Heart left ventricle (tissue), 13 donors: ENCODE results near the gene CMTR2.

Source experiments
- CTCF ChIP-seq, 12 donors: fragments of 200-600 bp; sonication (generic) in 4 of 12; IDR thresholded peaks; one replicate each; pipeline versions ENCODE4 v1.5.0 to v1.8.0; 2018 to 2022; ENCODE audit warnings: antibody characterized with exemption in 12 of 12, mild to moderate bottlenecking in 5 of 12
- POLR2A ChIP-seq, 2 donors: fragments of 450-650 bp; IDR thresholded peaks; one replicate each; pipeline ENCODE4 v1.6.1; 2017; ENCODE audit warnings: antibody characterized with exemption in 2 of 2, mild to moderate bottlenecking in 2 of 2, moderate library complexity in 2 of 2
- donor health status: ischemic (EF 13 %, LVEDD 7.1; RV severe dilation, severe dysfunction).
- donor health status: DM: no; HTN: yes; CAD: no.
- donor health status: DM: no; HTN: no; CAD: no.
- donor health status: ischemic (EF 25% LVEDD 6.9; RV normal size, moderate dysfunction).
- donor health status: ischemic (EF 25% LVEDD 5.7; RV mildly dilated, moderate dysfunction).
- donor health status: ischemic (EF 35%, LVEDD 5.7; RV mildly dilated, moderate dysfunction).
- donor health status: nonischemic (EF 11% LVEDD 7.7; RV severe dilation, severe dysfunction).
- donor health status: DM: yes; HTN: yes; CAD: no.
- donor health status: PGD.
- donor health status: ischemic (EF 29% LVEDD 5.4; RV normal size, mild dysfunction).
- donor health status: nonischemic (EF 23%, LVEDD 6.1; RV moderate dilation, normal function).

DNA sequence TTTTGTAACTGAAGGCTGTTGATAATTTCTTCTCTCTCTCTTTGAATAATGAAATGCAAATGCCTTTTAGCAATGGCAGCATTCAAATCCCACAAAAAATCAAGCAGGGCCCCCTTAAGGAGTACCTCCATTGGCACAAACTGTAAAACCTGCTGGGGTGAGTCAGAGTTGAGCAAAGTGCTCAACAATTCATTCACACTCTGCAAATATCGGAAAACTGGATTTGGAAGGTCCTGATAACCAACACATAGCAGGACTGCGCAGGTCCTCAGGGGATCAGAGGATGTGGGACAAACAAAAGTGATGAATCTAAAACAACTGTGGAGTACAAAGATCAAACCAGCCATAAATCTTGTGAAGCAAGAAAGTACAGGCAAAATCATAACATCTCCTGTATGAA is 5.6 kb downstream of the CMTR2 start:
- TF ChIP-seq POLR2A (IDR thresholded peaks at IDR 0.05) (no peak), CTCF (IDR thresholded peaks at IDR 0.05) (no peak)
